H9 (cell line): ENCODE results near the gene DCTPP1. TPM values are rescaled to one million over a fixed set of nuclear protein-coding genes. Genes with fewer than 3 reads are reported as not detected.

Experiments
- DNase-seq: peaks from one replicate; pipeline ENCODE4 v3.0.0-alpha.2; 2017
- H2AFZ ChIP-seq: one replicate; pipeline ENCODE4 v1.6.1; 2013; ENCODE audit warnings: mild to moderate bottlenecking, low read length, control low read depth, moderate library complexity
- H2AK5ac ChIP-seq: 2 replicates; pipeline ENCODE4 v1.6.1; 2013; ENCODE audit warnings: low read length, control low read depth, mixed read lengths; ENCODE audit not compliant: insufficient read length
- H2BK120ac ChIP-seq: one replicate; pipeline ENCODE4 v1.6.1; 2013; ENCODE audit warnings: low read depth, mild to moderate bottlenecking, low read length, control low read depth, inconsistent platforms; ENCODE audit not compliant: poor library complexity, severe bottlenecking
- H2BK12ac ChIP-seq: 2 replicates; pipeline ENCODE4 v1.6.1; 2013; ENCODE audit warnings: low read length, control low read depth, mixed read lengths, low read depth; ENCODE audit not compliant: insufficient read length
- H2BK15ac ChIP-seq: 2 replicates; pipeline ENCODE4 v1.6.1; 2013; ENCODE audit warnings: low read depth, low read length, control low read depth
- H2BK20ac ChIP-seq: one replicate; pipeline ENCODE4 v1.6.1; 2013; ENCODE audit warnings: low read depth, mild to moderate bottlenecking, low read length, control low read depth, inconsistent platforms; ENCODE audit not compliant: poor library complexity, severe bottlenecking
- H2BK5ac ChIP-seq: 2 replicates; pipeline ENCODE4 v1.6.1; 2013; ENCODE audit warnings: low read length, control low read depth, mixed read lengths; ENCODE audit not compliant: insufficient read length
- H3K14ac ChIP-seq: 2 replicates; pipeline ENCODE4 v1.6.1; 2013; ENCODE audit warnings: low read length, control low read depth; ENCODE audit not compliant: insufficient read depth
- H3K18ac ChIP-seq: 2 replicates; pipeline ENCODE4 v1.6.1; 2013; ENCODE audit warnings: low read depth, mild to moderate bottlenecking, mixed read lengths, low read length, control low read depth; ENCODE audit not compliant: insufficient read length
- H3K23ac ChIP-seq: 2 replicates; pipeline ENCODE4 v1.6.1; 2013; ENCODE audit warnings: low read length, control low read depth, mixed read lengths, low read depth; ENCODE audit not compliant: insufficient read length
- H3K23me2 ChIP-seq: 2 replicates; pipeline ENCODE4 v1.6.1; 2013; ENCODE audit warnings: low read depth, mild to moderate bottlenecking, mixed read lengths, low read length, control low read depth; ENCODE audit not compliant: insufficient read length, poor library complexity, severe bottlenecking
- H3K27ac ChIP-seq: 2 replicates; pipeline ENCODE4 v1.5.1; 2013; ENCODE audit warnings: low read length, control low read depth, mixed read lengths, low read depth; ENCODE audit not compliant: insufficient read length
- H3K27me3 ChIP-seq: 2 replicates; pipeline ENCODE4 v1.6.1; 2013; ENCODE audit warnings: low read length, control low read depth, inconsistent platforms; ENCODE audit not compliant: insufficient read depth
- H3K4ac ChIP-seq: 2 replicates; pipeline ENCODE4 v1.6.1; 2013; ENCODE audit warnings: low read depth, mild to moderate bottlenecking, control low read depth, inconsistent platforms, low read length, moderate library complexity
- H3K4me1 ChIP-seq: 2 replicates; pipeline ENCODE4 v1.6.1; 2013; ENCODE audit warnings: low read length, control low read depth, inconsistent platforms; ENCODE audit not compliant: insufficient read depth
- H3K4me2 ChIP-seq: 2 replicates; pipeline ENCODE4 v1.6.1; 2013; ENCODE audit warnings: low read length, control low read depth, mixed read lengths; ENCODE audit not compliant: insufficient read length, insufficient read depth
- H3K56ac ChIP-seq: 2 replicates; pipeline ENCODE4 v1.6.1; 2013; ENCODE audit warnings: low read depth, mild to moderate bottlenecking, mixed read lengths, low read length, control low read depth; ENCODE audit not compliant: insufficient read length
- H3K79me1 ChIP-seq: 2 replicates; pipeline ENCODE4 v1.6.1; 2013; ENCODE audit warnings: low read depth, mild to moderate bottlenecking, moderate library complexity, low read length, control low read depth, inconsistent platforms; ENCODE audit not compliant: insufficient read depth, poor library complexity, severe bottlenecking
- H3K79me2 ChIP-seq: 2 replicates; pipeline ENCODE4 v1.6.1; 2013; ENCODE audit warnings: low read length, control low read depth, inconsistent platforms; ENCODE audit not compliant: insufficient read depth
- H3K9ac ChIP-seq: 2 replicates; pipeline ENCODE4 v1.6.1; 2013; ENCODE audit warnings: low read length, control low read depth, mixed read lengths; ENCODE audit not compliant: insufficient read length; ENCODE audit errors: extremely low read depth
- H3K9me3 ChIP-seq: one replicate; pipeline ENCODE4 v1.6.1; 2013; ENCODE audit warnings: low read depth, low read length, inconsistent platforms; ENCODE audit not compliant: control insufficient read depth
- H3T11ph ChIP-seq: one replicate; pipeline ENCODE4 v1.6.1; 2013; ENCODE audit warnings: mild to moderate bottlenecking, low read length, control low read depth, inconsistent platforms
- H4K20me1 ChIP-seq: one replicate; pipeline ENCODE4 v1.6.1; 2013; ENCODE audit not compliant: control insufficient read depth, insufficient read length, insufficient read depth
- H4K5ac ChIP-seq: 2 replicates; pipeline ENCODE4 v1.6.1; 2013; ENCODE audit warnings: low read depth, mild to moderate bottlenecking, mixed read lengths, low read length, control low read depth; ENCODE audit not compliant: insufficient read length
- H4K8ac ChIP-seq: replicated peaks from 2 replicates; pipeline ENCODE4 v1.6.1; 2013; ENCODE audit warnings: low read length, control low read depth, mixed read lengths, low read depth; ENCODE audit not compliant: insufficient read length
- H4K91ac ChIP-seq: 2 replicates; pipeline ENCODE4 v1.6.1; 2013; ENCODE audit warnings: low read depth, mild to moderate bottlenecking, moderate library complexity, mixed read lengths, low read length, control low read depth; ENCODE audit not compliant: insufficient read length
- H3K27ac Mint-ChIP-seq, 3 experiments: 2 replicates in 2 of 3; 3 replicates in 1 of 3; pipeline ENCODE4 v1.8.0; 2020 to 2021; ENCODE audit warnings: mixed read lengths in 3 of 3, mild to moderate bottlenecking in 1 of 3, moderate library complexity in 1 of 3
- H3K27me3 Mint-ChIP-seq: 2 replicates; pipeline ENCODE4 v1.8.0; 2021; ENCODE audit warnings: low read depth, mild to moderate bottlenecking, moderate library complexity, mixed read lengths
- H3K36me3 Mint-ChIP-seq, 3 experiments: 2 replicates in 2 of 3; 3 replicates in 1 of 3; pipeline ENCODE4 v1.8.0; 2020 to 2021; ENCODE audit warnings: low read depth in 3 of 3, mixed read lengths in 3 of 3; ENCODE audit not compliant: insufficient read depth in 1 of 3
- H3K4me1 Mint-ChIP-seq, 2 experiments: 2 replicates each; pipeline ENCODE4 v1.8.0; 2020; ENCODE audit warnings: mixed read lengths in 2 of 2
- H3K4me3 Mint-ChIP-seq, 2 experiments: 2 replicates in 1 of 2; 3 replicates in 1 of 2; pipeline ENCODE4 v1.8.0; 2020 to 2021; ENCODE audit warnings: mild to moderate bottlenecking in 2 of 2, mixed read lengths in 2 of 2, moderate library complexity in 1 of 2
- H3K9me3 Mint-ChIP-seq, 2 experiments: 2 replicates in 1 of 2; 3 replicates in 1 of 2; pipeline ENCODE4 v1.8.0; 2020; ENCODE audit warnings: mild to moderate bottlenecking in 2 of 2, mixed read lengths in 2 of 2, moderate library complexity in 1 of 2
- WGBS: extraction: QIAGEN DNeasy Blood & Tissue Kit; methylation state at CpG from one replicate; pipeline ENCODE4 v1.1.7; 2013; ENCODE audit warnings: missing lambda C conversion rate, low lambda C conversion rate, mixed read lengths; ENCODE audit not compliant: insufficient read length; ENCODE audit errors: extremely low coverage; 5-methylcytosine and 5-hydroxymethylcytosine counted together
- total RNA-seq: library from RNA; stranded (reverse); gene quantifications from 2 replicates; pipeline ENCODE4 v1.2.1, GENCODE V29; 2021
- TF ChIP-seq, protein P1 (sequence below): fragments of 200-600 bp; sonication (generic); conservative IDR thresholded peaks from 3 replicates; pipeline ENCODE4 v1.8.0; 2021; ENCODE audit warnings: antibody characterized with exemption, mild to moderate bottlenecking

Gene DCTPP1
- total RNA-seq, 1 experiment from 2014 or later: 78.3 TPM

GRCh38 chr16:30470170-30470512 lies 40.3 kb upstream of the DCTPP1 start:
- H3K27ac Mint-ChIP-seq: no peak overlapping the region
- no peaks in the 10 kb centered on the region for H3K79me2 ChIP-seq
- no peak overlapping the region for H3K9ac ChIP-seq
- H3K9me3 ChIP-seq: no peaks in the 10 kb centered on the region
- H3K56ac ChIP-seq: no peak overlapping the region
- H2BK15ac ChIP-seq: no peak overlapping the region
- no peak overlapping the region for H3K4ac ChIP-seq
- no peak overlapping the region for H3T11ph ChIP-seq
- TF ChIP-seq, protein P1, sequence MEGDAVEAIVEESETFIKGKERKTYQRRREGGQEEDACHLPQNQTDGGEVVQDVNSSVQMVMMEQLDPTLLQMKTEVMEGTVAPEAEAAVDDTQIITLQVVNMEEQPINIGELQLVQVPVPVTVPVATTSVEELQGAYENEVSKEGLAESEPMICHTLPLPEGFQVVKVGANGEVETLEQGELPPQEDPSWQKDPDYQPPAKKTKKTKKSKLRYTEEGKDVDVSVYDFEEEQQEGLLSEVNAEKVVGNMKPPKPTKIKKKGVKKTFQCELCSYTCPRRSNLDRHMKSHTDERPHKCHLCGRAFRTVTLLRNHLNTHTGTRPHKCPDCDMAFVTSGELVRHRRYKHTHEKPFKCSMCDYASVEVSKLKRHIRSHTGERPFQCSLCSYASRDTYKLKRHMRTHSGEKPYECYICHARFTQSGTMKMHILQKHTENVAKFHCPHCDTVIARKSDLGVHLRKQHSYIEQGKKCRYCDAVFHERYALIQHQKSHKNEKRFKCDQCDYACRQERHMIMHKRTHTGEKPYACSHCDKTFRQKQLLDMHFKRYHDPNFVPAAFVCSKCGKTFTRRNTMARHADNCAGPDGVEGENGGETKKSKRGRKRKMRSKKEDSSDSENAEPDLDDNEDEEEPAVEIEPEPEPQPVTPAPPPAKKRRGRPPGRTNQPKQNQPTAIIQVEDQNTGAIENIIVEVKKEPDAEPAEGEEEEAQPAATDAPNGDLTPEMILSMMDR: no peak
- no CpG with 5 or more reads among the region's 3 CpGs for WGBS
- H3K36me3 Mint-ChIP-seq: no peaks in the 10 kb centered on the region
- no peak overlapping the region for H3K4me3 Mint-ChIP-seq
- H3K27me3 ChIP-seq: no peaks in the 10 kb centered on the region
- H3K9me3 Mint-ChIP-seq: no peaks in the 10 kb centered on the region; a peak in 2 of 5 replicates
- H3K4me1 ChIP-seq: no peaks in the 10 kb centered on the region
- H3K4me2 ChIP-seq: no peak overlapping the region
- H3K18ac ChIP-seq: no peak overlapping the region
- no peak overlapping the region for H3K23ac ChIP-seq
- no peak overlapping the region for H3K14ac ChIP-seq
- no peak overlapping the region for H2BK5ac ChIP-seq
- peaks cover 3% of the 10 kb centered on the region for H3K27me3 Mint-ChIP-seq
- H4K8ac ChIP-seq: no peak overlapping the region
- H3K27ac ChIP-seq: no peak overlapping the region
- H2AK5ac ChIP-seq: no peak overlapping the region
- no peaks in the 10 kb centered on the region for H3K79me1 ChIP-seq
- DNase-seq: no peak
- no peak overlapping the region for H4K91ac ChIP-seq
- H2BK12ac ChIP-seq: no peak overlapping the region
- H4K20me1 ChIP-seq: no peaks in the 10 kb centered on the region
- no peak overlapping the region for H2BK20ac ChIP-seq
- peaks cover 0 to 5% of the 10 kb centered on the region in 2 experiments; a peak in 1 of 4 replicates for H3K4me1 Mint-ChIP-seq
- no peak overlapping the region for H2BK120ac ChIP-seq
- no peak overlapping the region for H2AFZ ChIP-seq
- H3K23me2 ChIP-seq: no peaks in the 10 kb centered on the region
- H4K5ac ChIP-seq: no peak overlapping the region
